ENCODE results near the gene HIVEP3.

Gene HIVEP3

GRCh38 chr1:41546833-41547135 is 371.9 kb downstream of the HIVEP3 start:
- Mint-ChIP-seq H3K4me3 (no peak overlapping the region), H3K9me3 (no peaks in the 10 kb centered on the region), H3K36me3 (ENCODE audit: low read depth) (peaks cover 39% of the 10 kb centered on the region), H3K27me3 (no peaks in the 10 kb centered on the region), H3K4me1 (ENCODE audit: low read depth) (peaks cover 23% of the 10 kb centered on the region), H3K27ac (peak overlapping the region; percentile 23)
- intact Hi-C loops (cut with micrococcal nuclease): no loop called here

GRCh38 chr1:41545996-41546832 is 372.5 kb downstream of the HIVEP3 start:
- Mint-ChIP-seq H3K36me3 (ENCODE audit: low read depth) (peaks cover 43% of the 10 kb centered on the region), H3K27me3 (no peaks in the 10 kb centered on the region), H3K4me1 (ENCODE audit: low read depth) (peaks cover 28% of the 10 kb centered on the region), H3K4me3 (no peak overlapping the region), H3K9me3 (no peaks in the 10 kb centered on the region), H3K27ac (peak overlapping the region; percentile 23)
- intact Hi-C loops (cut with micrococcal nuclease): no loop called here

GRCh38 chr1:41542196-41542930 is 376.4 kb downstream of the HIVEP3 start:
- H3K36me3 Mint-ChIP-seq (ENCODE audit: low read depth): peaks cover 74% of the 10 kb centered on the region
- peaks cover 34% of the 10 kb centered on the region for H3K4me1 Mint-ChIP-seq (ENCODE audit: low read depth)
- H3K9me3 Mint-ChIP-seq: no peaks in the 10 kb centered on the region
- no peaks in the 10 kb centered on the region for H3K27me3 Mint-ChIP-seq
- no peak overlapping the region for H3K27ac Mint-ChIP-seq
- intact Hi-C loops (cut with micrococcal nuclease): no loop called here
- H3K4me3 Mint-ChIP-seq: no peak overlapping the region

GRCh38 chr1:41541592-41541952 is 377.1 kb downstream of the HIVEP3 start:
- intact Hi-C loops (cut with micrococcal nuclease): no loop called here
- Mint-ChIP-seq H3K9me3 (no peaks in the 10 kb centered on the region), H3K4me3 (no peak overlapping the region), H3K27ac (peak overlapping the region; percentile 61), H3K27me3 (no peaks in the 10 kb centered on the region), H3K36me3 (ENCODE audit: low read depth) (peaks cover 77% of the 10 kb centered on the region), H3K4me1 (ENCODE audit: low read depth) (peaks cover 26% of the 10 kb centered on the region)

GRCh38 chr1:41540886-41541591 is 377.7 kb downstream of the HIVEP3 start:
- Mint-ChIP-seq H3K4me3 (no peak overlapping the region), H3K9me3 (no peaks in the 10 kb centered on the region), H3K4me1 (ENCODE audit: low read depth) (peaks cover 21% of the 10 kb centered on the region), H3K36me3 (ENCODE audit: low read depth) (peaks cover 74% of the 10 kb centered on the region), H3K27ac (peak overlapping the region; percentile 61), H3K27me3 (no peaks in the 10 kb centered on the region)
- intact Hi-C loops (cut with micrococcal nuclease): no loop called here

GRCh38 chr1:41539999-41540398 is 378.7 kb downstream of the HIVEP3 start:
- Mint-ChIP-seq H3K4me3 (no peak overlapping the region), H3K36me3 (ENCODE audit: low read depth) (peaks cover 76% of the 10 kb centered on the region), H3K27me3 (no peaks in the 10 kb centered on the region), H3K9me3 (no peaks in the 10 kb centered on the region), H3K27ac (no peak overlapping the region), H3K4me1 (ENCODE audit: low read depth) (peaks cover 18% of the 10 kb centered on the region)
- intact Hi-C loops (cut with micrococcal nuclease): no loop called here

GRCh38 chr1:41539418-41539805 is 379.3 kb downstream of the HIVEP3 start:
- H3K4me1 Mint-ChIP-seq (ENCODE audit: low read depth): peaks cover 18% of the 10 kb centered on the region
- intact Hi-C loops (cut with micrococcal nuclease): no loop called here
- peaks cover 80% of the 10 kb centered on the region for H3K36me3 Mint-ChIP-seq (ENCODE audit: low read depth)
- no peaks in the 10 kb centered on the region for H3K27me3 Mint-ChIP-seq
- H3K4me3 Mint-ChIP-seq: no peak overlapping the region
- no peak overlapping the region for H3K27ac Mint-ChIP-seq
- H3K9me3 Mint-ChIP-seq: no peaks in the 10 kb centered on the region

GRCh38 chr1:41538741-41539417 is 379.8 kb downstream of the HIVEP3 start:
- intact Hi-C loops (cut with micrococcal nuclease): no loop called here
- Mint-ChIP-seq H3K27me3 (no peaks in the 10 kb centered on the region), H3K27ac (no peak overlapping the region), H3K36me3 (ENCODE audit: low read depth) (peaks cover 80% of the 10 kb centered on the region), H3K9me3 (no peaks in the 10 kb centered on the region), H3K4me1 (ENCODE audit: low read depth) (peaks cover 18% of the 10 kb centered on the region), H3K4me3 (no peak overlapping the region)

GRCh38 chr1:41537788-41538351 is 380.9 kb downstream of the HIVEP3 start:
- Mint-ChIP-seq H3K27ac (no peak overlapping the region), H3K4me3 (no peak overlapping the region), H3K4me1 (ENCODE audit: low read depth) (peaks cover 18% of the 10 kb centered on the region), H3K27me3 (no peaks in the 10 kb centered on the region), H3K9me3 (no peaks in the 10 kb centered on the region), H3K36me3 (ENCODE audit: low read depth) (peaks cover 78% of the 10 kb centered on the region)
- intact Hi-C loops (cut with micrococcal nuclease): no loop called here

GRCh38 chr1:41537251-41537650 is 381.5 kb downstream of the HIVEP3 start:
- intact Hi-C loops (cut with micrococcal nuclease): no loop called here
- H3K4me3 Mint-ChIP-seq: no peak overlapping the region
- H3K36me3 Mint-ChIP-seq (ENCODE audit: low read depth): peaks cover 72% of the 10 kb centered on the region
- H3K27ac Mint-ChIP-seq: no peak overlapping the region
- H3K27me3 Mint-ChIP-seq: no peaks in the 10 kb centered on the region
- H3K4me1 Mint-ChIP-seq (ENCODE audit: low read depth): peaks cover 14% of the 10 kb centered on the region
- H3K9me3 Mint-ChIP-seq: no peaks in the 10 kb centered on the region

GRCh38 chr1:41536361-41536802 is 382.3 kb downstream of the HIVEP3 start:
- H3K27ac Mint-ChIP-seq: no peak overlapping the region
- intact Hi-C loops (cut with micrococcal nuclease): no loop called here
- peaks cover 9% of the 10 kb centered on the region for H3K4me1 Mint-ChIP-seq (ENCODE audit: low read depth)
- H3K36me3 Mint-ChIP-seq (ENCODE audit: low read depth): peaks cover 66% of the 10 kb centered on the region
- H3K9me3 Mint-ChIP-seq: no peaks in the 10 kb centered on the region
- no peak overlapping the region for H3K4me3 Mint-ChIP-seq
- H3K27me3 Mint-ChIP-seq: no peaks in the 10 kb centered on the region

GRCh38 chr1:41535716-41536115 is 383.0 kb downstream of the HIVEP3 start:
- Mint-ChIP-seq H3K36me3 (ENCODE audit: low read depth) (peaks cover 69% of the 10 kb centered on the region), H3K27me3 (no peaks in the 10 kb centered on the region), H3K4me3 (no peak overlapping the region), H3K9me3 (no peaks in the 10 kb centered on the region), H3K4me1 (ENCODE audit: low read depth) (peaks cover 3% of the 10 kb centered on the region), H3K27ac (no peak overlapping the region)
- intact Hi-C loops (cut with micrococcal nuclease): no loop called here

GRCh38 chr1:41535276-41535675 is 383.4 kb downstream of the HIVEP3 start:
- peaks cover under 1% of the 10 kb centered on the region for H3K9me3 Mint-ChIP-seq
- no peak overlapping the region for H3K4me3 Mint-ChIP-seq
- peaks cover 70% of the 10 kb centered on the region for H3K36me3 Mint-ChIP-seq (ENCODE audit: low read depth)
- no peaks in the 10 kb centered on the region for H3K27me3 Mint-ChIP-seq
- intact Hi-C loops (cut with micrococcal nuclease): no loop called here
- H3K27ac Mint-ChIP-seq: no peak overlapping the region
- H3K4me1 Mint-ChIP-seq (ENCODE audit: low read depth): no peaks in the 10 kb centered on the region
